OCI-LY3 (cell line): Measurements from ENCODE around the gene AUTS2.

Experiments used
- H2AFZ ChIP-seq: fragments of 200-600, 300-600 bp; shearing (Covaris generic); 2 replicates; pipeline ENCODE4 v1.6.0; 2014; ENCODE audit warnings: antibody characterized with exemption, low read depth, low read length
- H3K27ac ChIP-seq: fragments of 200-600, 300-600 bp; sonication (generic); 2 replicates; pipeline ENCODE4 v1.5.1; 2014; ENCODE audit warnings: mild to moderate bottlenecking, low read length, moderate library complexity, mixed read lengths
- H3K27me3 ChIP-seq: fragments of 200-600, 300-600 bp; sonication (generic); 2 replicates; pipeline ENCODE4 v1.6.1; 2014; ENCODE audit warnings: low read depth, low read length, mixed read lengths
- H3K36me3 ChIP-seq: fragments of 200-600, 300-600 bp; sonication (generic); replicated peaks from 2 replicates; pipeline ENCODE3; 2014; ENCODE audit warnings: low read depth, low read length, mixed read lengths
- H3K4me1 ChIP-seq: fragments of 300-600, 200-600 bp; sonication (generic); 2 replicates; pipeline ENCODE4 v1.6.1; 2014; ENCODE audit warnings: low read length, mixed read lengths
- H3K4me2 ChIP-seq: fragments of 200-600, 300-600 bp; sonication (generic); 2 replicates; pipeline ENCODE4 v1.6.1; 2014; ENCODE audit warnings: low read length, mixed read lengths
- H3K4me3 ChIP-seq: fragments of 300-600, 200-600 bp; sonication (generic); 2 replicates; pipeline ENCODE4 v1.5.1; 2014; ENCODE audit warnings: antibody characterized with exemption, mild to moderate bottlenecking, low read length, moderate library complexity
- H3K79me2 ChIP-seq: fragments of 300-600, 200-600 bp; shearing (Covaris generic); 2 replicates; pipeline ENCODE4 v1.6.1; 2014; ENCODE audit warnings: mild to moderate bottlenecking, low read length, mixed read lengths
- H3K9ac ChIP-seq: fragments of 300-600, 200-600 bp; shearing (Covaris generic); 2 replicates; pipeline ENCODE4 v1.6.0; 2014; ENCODE audit warnings: mild to moderate bottlenecking, low read length, moderate library complexity
- H3K9me3 ChIP-seq: fragments of 200-600, 300-600 bp; shearing (Covaris generic); 2 replicates; pipeline ENCODE4 v1.6.1; 2014; ENCODE audit warnings: low read length, mixed read lengths; ENCODE audit not compliant: insufficient read depth
- H4K20me1 ChIP-seq: fragments of 200-600, 300-600 bp; sonication (generic); 2 replicates; pipeline ENCODE4 v1.6.1; 2016; ENCODE audit warnings: low read length, mixed read lengths; ENCODE audit not compliant: insufficient read depth
- CTCF ChIP-seq: fragments of 200-600, 300-600 bp; sonication (generic); IDR thresholded peaks from 2 replicates; pipeline ENCODE4 v1.5.1; 2014; ENCODE audit warnings: antibody characterized with exemption, low read length, low read depth
- EZH2phosphoT487 ChIP-seq: fragments of 200-600 bp; shearing (Covaris generic); IDR thresholded peaks from 2 replicates; pipeline ENCODE4 v1.6.1; 2018; ENCODE audit warnings: antibody characterized with exemption, mixed run types, low read depth

The AUTS2 gene

GRCh38 chr7:70336536-70336935, 738.3 kb downstream of the AUTS2 start:
- TF ChIP-seq CTCF (no peak), EZH2phosphoT487 (no peak)
- Histone ChIP-seq H3K27ac (no peak overlapping the region), H3K4me1 (no peaks in the 10 kb centered on the region), H3K79me2 (no peaks in the 10 kb centered on the region), H3K36me3 (no peaks in the 10 kb centered on the region), H2AFZ (no peak overlapping the region), H3K9ac (no peak overlapping the region), H4K20me1 (no peaks in the 10 kb centered on the region), H3K4me3 (no peak overlapping the region), H3K9me3 (no peaks in the 10 kb centered on the region), H3K27me3 (no peaks in the 10 kb centered on the region), H3K4me2 (no peak overlapping the region)

- no peaks in the 10 kb centered on the region for H3K27me3 ChIP-seq
- no peak overlapping the region for H3K4me2 ChIP-seq
- no peak overlapping the region for H3K4me3 ChIP-seq
- no peaks in the 10 kb centered on the region for H3K79me2 ChIP-seq
- TF ChIP-seq EZH2phosphoT487, result no peak
- TF ChIP-seq CTCF, result no peak
- H3K4me1 ChIP-seq, result no peaks in the 10 kb centered on the region
- no peak overlapping the region for H2AFZ ChIP-seq
- no peaks in the 10 kb centered on the region for H3K9me3 ChIP-seq
- H4K20me1 ChIP-seq, result no peaks in the 10 kb centered on the region
- no peak overlapping the region for H3K27ac ChIP-seq
- no peaks in the 10 kb centered on the region for H3K36me3 ChIP-seq
- H3K9ac ChIP-seq, result no peak overlapping the region
These were observed 739.7 kb downstream of the AUTS2 start for GRCh38 chr7:70338015-70338414.

GRCh38 chr7:70340236-70340635, 742.0 kb downstream of the AUTS2 start:
- Histone ChIP-seq H4K20me1 (no peaks in the 10 kb centered on the region), H3K9me3 (no peaks in the 10 kb centered on the region), H3K27me3 (no peaks in the 10 kb centered on the region), H3K36me3 (no peaks in the 10 kb centered on the region), H3K27ac (no peak overlapping the region), H2AFZ (no peak overlapping the region), H3K9ac (no peak overlapping the region), H3K4me1 (no peaks in the 10 kb centered on the region), H3K4me2 (no peak overlapping the region), H3K79me2 (no peaks in the 10 kb centered on the region), H3K4me3 (no peak overlapping the region)
- TF ChIP-seq CTCF, result no peak
- no peak for TF ChIP-seq EZH2phosphoT487

GRCh38 chr7:70341446-70341845, 743.2 kb downstream of the AUTS2 start:
- TF ChIP-seq EZH2phosphoT487, result no peak
- TF ChIP-seq CTCF, result no peak
- no peak overlapping the region for H3K4me2 ChIP-seq

More at GRCh38 chr7:70341446-70341845, 743.2 kb downstream of the AUTS2 start:
- H3K4me3 ChIP-seq, result no peak overlapping the region
- no peaks in the 10 kb centered on the region for H3K27me3 ChIP-seq
- H3K9me3 ChIP-seq, result no peaks in the 10 kb centered on the region
- H3K79me2 ChIP-seq, result no peaks in the 10 kb centered on the region
- H2AFZ ChIP-seq, result no peak overlapping the region
- no peaks in the 10 kb centered on the region for H3K36me3 ChIP-seq
- H3K4me1 ChIP-seq, result no peaks in the 10 kb centered on the region
- H3K9ac ChIP-seq, result no peak overlapping the region
- no peak overlapping the region for H3K27ac ChIP-seq
- no peaks in the 10 kb centered on the region for H4K20me1 ChIP-seq
